RWPE2 (cell line): ENCODE results near the gene AFG1L.

ENCODE experiments used
- ATAC-seq: fragments of 200-7000 bp; cut with Tn5 transposase; 3 replicates; pipeline ENCODE4 v1.9.1; 2021; ENCODE audit warnings: low read depth
- DNase-seq: peaks from one replicate; pipeline ENCODE4 v3.0.0-alpha.2; 2020; ENCODE audit warnings: low spot score
- H3K27ac ChIP-seq: fragments of 450-650 bp; 2 replicates; pipeline ENCODE4 v1.5.1; 2017; ENCODE audit warnings: mild to moderate bottlenecking; ENCODE audit not compliant: poor library complexity, severe bottlenecking
- H3K27me3 ChIP-seq: fragments of 250-450 bp; sonication (Bioruptor Pico); 2 replicates; pipeline ENCODE4 v1.5.1; 2021; ENCODE audit warnings: mild to moderate bottlenecking, moderate library complexity; ENCODE audit not compliant: insufficient read depth, poor library complexity, severe bottlenecking
- H3K36me3 ChIP-seq: fragments of 250-450 bp; sonication (Bioruptor Pico); 2 replicates; pipeline ENCODE4 v1.5.1; 2020; ENCODE audit warnings: low read depth, mild to moderate bottlenecking, moderate library complexity
- H3K4me1 ChIP-seq: fragments of 250-450 bp; sonication (Bioruptor Pico); 2 replicates; pipeline ENCODE4 v1.5.1; 2021; ENCODE audit warnings: mild to moderate bottlenecking, moderate library complexity; ENCODE audit not compliant: insufficient read depth, poor library complexity, severe bottlenecking
- H3K4me3 ChIP-seq: fragments of 250-450 bp; sonication (Bioruptor Pico); 2 replicates; pipeline ENCODE4 v1.5.1; 2021; ENCODE audit warnings: mild to moderate bottlenecking, moderate library complexity; ENCODE audit not compliant: severe bottlenecking
- H3K9me3 ChIP-seq: fragments of 250-450 bp; sonication (Bioruptor Pico); 2 replicates; pipeline ENCODE4 v1.5.1; 2021; ENCODE audit warnings: mild to moderate bottlenecking, moderate library complexity; ENCODE audit not compliant: severe bottlenecking
- CTCF ChIP-seq: fragments of 450-650 bp; IDR thresholded peaks from one replicate; pipeline ENCODE4 v1.5.1; 2017; ENCODE audit warnings: mild to moderate bottlenecking, moderate library complexity; ENCODE audit not compliant: poor library complexity, severe bottlenecking

The AFG1L gene

GRCh38 chr6:108465098-108465495 lies 170.2 kb downstream of the AFG1L start:
- peaks cover 6% of the 10 kb centered on the region for H3K4me1 ChIP-seq
- no peaks in the 10 kb centered on the region for H3K27me3 ChIP-seq
- TF ChIP-seq CTCF: no peak
- no peak for DNase-seq
- H3K9me3 ChIP-seq: no peaks in the 10 kb centered on the region
- ATAC-seq: no peak
- H3K4me3 ChIP-seq: no peak overlapping the region
- no peaks in the 10 kb centered on the region for H3K36me3 ChIP-seq
- no peak overlapping the region for H3K27ac ChIP-seq

- H3K27me3 ChIP-seq: no peaks in the 10 kb centered on the region
- no peaks in the 10 kb centered on the region for H3K9me3 ChIP-seq
- H3K4me1 ChIP-seq: no peaks in the 10 kb centered on the region
- ATAC-seq: no peak
- no peak for DNase-seq
- no peak for TF ChIP-seq CTCF
- no peaks in the 10 kb centered on the region for H3K36me3 ChIP-seq
- no peak overlapping the region for H3K27ac ChIP-seq
- H3K4me3 ChIP-seq: no peak overlapping the region
Observed at GRCh38 chr6:108468346-108468745, 173.5 kb downstream of the AFG1L start.

GRCh38 chr6:108469316-108469715 lies 174.5 kb downstream of the AFG1L start:
- no peak for TF ChIP-seq CTCF
- Histone ChIP-seq H3K4me1 (no peaks in the 10 kb centered on the region), H3K27ac (no peak overlapping the region), H3K9me3 (no peaks in the 10 kb centered on the region), H3K27me3 (no peaks in the 10 kb centered on the region), H3K36me3 (no peaks in the 10 kb centered on the region), H3K4me3 (no peak overlapping the region)
- ATAC-seq (no peak), DNase-seq (no peak)

GRCh38 chr6:108473197-108473596 lies 178.3 kb downstream of the AFG1L start:
- no peak for TF ChIP-seq CTCF
- H3K36me3 ChIP-seq: no peaks in the 10 kb centered on the region
- ATAC-seq (no peak), DNase-seq (no peak)
- H3K27me3 ChIP-seq: no peaks in the 10 kb centered on the region
- no peaks in the 10 kb centered on the region for H3K4me1 ChIP-seq
- no peak overlapping the region for H3K27ac ChIP-seq
- no peaks in the 10 kb centered on the region for H3K9me3 ChIP-seq
- H3K4me3 ChIP-seq: no peak overlapping the region

- DNase-seq: no peak
Observed at GRCh38 chr6:108476376-108476775, 181.5 kb downstream of the AFG1L start.

More at GRCh38 chr6:108476376-108476775, 181.5 kb downstream of the AFG1L start:
- Histone ChIP-seq H3K27ac (no peak overlapping the region), H3K9me3 (no peaks in the 10 kb centered on the region), H3K4me3 (no peak overlapping the region), H3K36me3 (no peaks in the 10 kb centered on the region), H3K4me1 (no peaks in the 10 kb centered on the region), H3K27me3 (no peaks in the 10 kb centered on the region)
- no peak for TF ChIP-seq CTCF
- ATAC-seq: no peak
